OCI-LY3 (cell line): ENCODE data around the gene TTLL9.
"Not testable (repeated sequence)": the region's sequence is repeated elsewhere in the genome, so short reads cannot be mapped to it uniquely, and the experiment has no call there.

ENCODE experiments used
- H2AFZ ChIP-seq: fragments of 200-600, 300-600 bp; shearing (Covaris generic); 2 replicates; pipeline ENCODE4 v1.6.0; 2014; ENCODE audit warnings: antibody characterized with exemption, low read depth, low read length
- H3K27ac ChIP-seq: fragments of 200-600, 300-600 bp; sonication (generic); 2 replicates; pipeline ENCODE4 v1.5.1; 2014; ENCODE audit warnings: mild to moderate bottlenecking, low read length, moderate library complexity, mixed read lengths
- H3K27me3 ChIP-seq: fragments of 200-600, 300-600 bp; sonication (generic); 2 replicates; pipeline ENCODE4 v1.6.1; 2014; ENCODE audit warnings: low read depth, low read length, mixed read lengths
- H3K36me3 ChIP-seq: fragments of 200-600, 300-600 bp; sonication (generic); replicated peaks from 2 replicates; pipeline ENCODE3; 2014; ENCODE audit warnings: low read depth, low read length, mixed read lengths
- H3K4me1 ChIP-seq: fragments of 300-600, 200-600 bp; sonication (generic); 2 replicates; pipeline ENCODE4 v1.6.1; 2014; ENCODE audit warnings: low read length, mixed read lengths
- H3K4me2 ChIP-seq: fragments of 200-600, 300-600 bp; sonication (generic); 2 replicates; pipeline ENCODE4 v1.6.1; 2014; ENCODE audit warnings: low read length, mixed read lengths
- H3K4me3 ChIP-seq: fragments of 300-600, 200-600 bp; sonication (generic); 2 replicates; pipeline ENCODE4 v1.5.1; 2014; ENCODE audit warnings: antibody characterized with exemption, mild to moderate bottlenecking, low read length, moderate library complexity
- H3K79me2 ChIP-seq: fragments of 300-600, 200-600 bp; shearing (Covaris generic); 2 replicates; pipeline ENCODE4 v1.6.1; 2014; ENCODE audit warnings: mild to moderate bottlenecking, low read length, mixed read lengths
- H3K9ac ChIP-seq: fragments of 300-600, 200-600 bp; shearing (Covaris generic); 2 replicates; pipeline ENCODE4 v1.6.0; 2014; ENCODE audit warnings: mild to moderate bottlenecking, low read length, moderate library complexity
- H3K9me3 ChIP-seq: fragments of 200-600, 300-600 bp; shearing (Covaris generic); 2 replicates; pipeline ENCODE4 v1.6.1; 2014; ENCODE audit warnings: low read length, mixed read lengths; ENCODE audit not compliant: insufficient read depth
- H4K20me1 ChIP-seq: fragments of 200-600, 300-600 bp; sonication (generic); 2 replicates; pipeline ENCODE4 v1.6.1; 2016; ENCODE audit warnings: low read length, mixed read lengths; ENCODE audit not compliant: insufficient read depth
- EZH2phosphoT487 ChIP-seq: fragments of 200-600 bp; shearing (Covaris generic); IDR thresholded peaks from 2 replicates; pipeline ENCODE4 v1.6.1; 2018; ENCODE audit warnings: antibody characterized with exemption, mixed run types, low read depth
- TF ChIP-seq, protein P1 (sequence below): fragments of 200-600, 300-600 bp; sonication (generic); IDR thresholded peaks from 2 replicates; pipeline ENCODE4 v1.5.1; 2014; ENCODE audit warnings: antibody characterized with exemption, low read length, low read depth

Gene TTLL9

DNA sequence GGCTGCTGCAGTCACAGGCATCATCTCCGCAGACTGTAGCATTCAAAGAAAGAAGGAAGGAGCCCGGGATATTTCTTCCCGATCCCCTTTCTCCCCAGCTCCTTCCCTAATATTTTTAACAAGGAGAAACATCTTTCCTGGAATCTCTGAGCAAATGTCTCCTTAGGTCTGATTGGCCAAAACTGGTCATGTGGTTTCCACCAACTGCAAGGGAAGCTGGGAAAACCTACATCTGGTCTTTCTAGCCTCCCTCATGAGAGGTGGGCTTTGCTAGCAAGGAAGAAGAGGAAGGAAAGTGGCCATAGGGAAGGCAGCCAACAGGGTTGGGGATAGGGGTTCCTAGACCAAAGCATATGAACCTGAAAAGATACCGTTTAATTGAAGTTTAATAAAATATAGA lies 46.3 kb downstream of the TTLL9 start:
- no peak for TF ChIP-seq EZH2phosphoT487
- TF ChIP-seq, protein P1, sequence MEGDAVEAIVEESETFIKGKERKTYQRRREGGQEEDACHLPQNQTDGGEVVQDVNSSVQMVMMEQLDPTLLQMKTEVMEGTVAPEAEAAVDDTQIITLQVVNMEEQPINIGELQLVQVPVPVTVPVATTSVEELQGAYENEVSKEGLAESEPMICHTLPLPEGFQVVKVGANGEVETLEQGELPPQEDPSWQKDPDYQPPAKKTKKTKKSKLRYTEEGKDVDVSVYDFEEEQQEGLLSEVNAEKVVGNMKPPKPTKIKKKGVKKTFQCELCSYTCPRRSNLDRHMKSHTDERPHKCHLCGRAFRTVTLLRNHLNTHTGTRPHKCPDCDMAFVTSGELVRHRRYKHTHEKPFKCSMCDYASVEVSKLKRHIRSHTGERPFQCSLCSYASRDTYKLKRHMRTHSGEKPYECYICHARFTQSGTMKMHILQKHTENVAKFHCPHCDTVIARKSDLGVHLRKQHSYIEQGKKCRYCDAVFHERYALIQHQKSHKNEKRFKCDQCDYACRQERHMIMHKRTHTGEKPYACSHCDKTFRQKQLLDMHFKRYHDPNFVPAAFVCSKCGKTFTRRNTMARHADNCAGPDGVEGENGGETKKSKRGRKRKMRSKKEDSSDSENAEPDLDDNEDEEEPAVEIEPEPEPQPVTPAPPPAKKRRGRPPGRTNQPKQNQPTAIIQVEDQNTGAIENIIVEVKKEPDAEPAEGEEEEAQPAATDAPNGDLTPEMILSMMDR, result no peak
- H3K36me3 ChIP-seq, result no peaks in the 10 kb centered on the region
- no peaks in the 10 kb centered on the region for H3K79me2 ChIP-seq
- no peaks in the 10 kb centered on the region for H4K20me1 ChIP-seq
- no peak overlapping the region for H3K27ac ChIP-seq
- H2AFZ ChIP-seq, result no peak overlapping the region
- no peak overlapping the region for H3K4me2 ChIP-seq
- H3K4me1 ChIP-seq, result peaks cover 25% of the 10 kb centered on the region
- H3K4me3 ChIP-seq, result no peak overlapping the region
- no peaks in the 10 kb centered on the region for H3K27me3 ChIP-seq
- H3K9me3 ChIP-seq, result no peaks in the 10 kb centered on the region
- H3K9ac ChIP-seq, result no peak overlapping the region

DNA sequence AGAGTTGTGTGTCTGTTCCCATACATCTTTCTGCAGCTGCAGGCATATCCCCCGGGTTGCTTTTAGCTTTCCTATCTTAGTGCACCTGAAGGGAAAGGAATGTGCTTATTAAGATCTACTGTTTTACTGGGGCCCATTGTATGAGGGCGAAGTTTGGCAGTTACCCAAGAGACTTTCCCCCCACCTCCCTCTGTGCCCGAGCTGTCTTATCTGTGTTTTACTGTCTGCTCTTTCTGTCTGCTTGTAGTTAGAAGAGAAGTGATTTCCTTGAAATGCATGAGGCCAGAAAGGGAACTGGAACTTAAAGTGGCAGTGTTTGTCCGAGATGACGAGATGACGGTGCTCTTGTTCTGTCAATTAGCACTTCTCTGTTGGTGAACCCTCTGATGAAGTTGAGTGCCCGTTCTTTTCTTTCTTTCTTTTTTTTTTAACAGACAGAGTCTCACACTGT lies 47.6 kb downstream of the TTLL9 start:
- peak overlapping the region; percentile 68 for H2AFZ ChIP-seq
- H3K9me3 ChIP-seq, H4K20me1 ChIP-seq, H3K27me3 ChIP-seq, H3K36me3 ChIP-seq, H3K9ac ChIP-seq, H3K79me2 ChIP-seq: not testable (repeated sequence)
- peak overlapping the region; percentile 26 for H3K27ac ChIP-seq
- peak overlapping the region; percentile 39 for H3K4me3 ChIP-seq
- H3K4me1 ChIP-seq, result peaks cover 30% of the 10 kb centered on the region
- peak overlapping the region; percentile 64 for H3K4me2 ChIP-seq

DNA sequence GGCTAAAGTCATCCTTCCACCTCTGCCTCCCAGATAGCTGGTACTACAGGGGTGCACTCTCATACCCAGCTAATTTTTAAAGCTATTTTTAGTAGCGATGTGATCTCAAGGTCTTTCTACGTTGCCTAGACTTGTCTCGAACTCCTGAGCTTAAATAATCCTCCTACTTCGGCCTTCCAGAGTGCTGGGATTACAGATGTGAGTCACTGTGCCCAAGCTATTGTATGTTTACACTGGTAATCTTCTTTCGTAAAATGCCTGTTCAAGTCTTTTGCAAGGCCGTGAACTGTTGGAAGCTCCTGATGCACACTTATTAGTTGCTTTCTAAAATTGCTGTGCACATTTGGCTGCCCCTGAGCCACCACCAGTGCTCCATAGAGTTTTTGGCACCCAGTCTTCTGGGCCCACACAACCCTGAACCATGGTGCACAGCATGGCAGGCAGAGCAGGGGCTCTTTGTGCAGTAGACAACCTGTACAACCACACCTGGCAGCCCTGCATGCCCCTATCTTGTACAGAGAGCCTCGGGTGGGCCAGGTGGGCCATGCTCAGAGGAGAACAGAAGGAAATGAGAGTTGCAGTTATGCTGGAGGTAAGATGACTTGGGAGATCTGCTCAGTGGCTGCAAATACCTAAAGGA lies 48.2 kb downstream of the TTLL9 start:
- Histone ChIP-seq H3K9me3 (no peaks in the 10 kb centered on the region), H3K27ac (peak overlapping the region; percentile 26), H3K79me2 (no peaks in the 10 kb centered on the region), H2AFZ (peak overlapping the region; percentile 68), H3K4me1 (peaks cover 36% of the 10 kb centered on the region), H3K27me3 (no peaks in the 10 kb centered on the region), H3K4me3 (peak overlapping the region; percentile 39), H4K20me1 (no peaks in the 10 kb centered on the region), H3K36me3 (no peaks in the 10 kb centered on the region), H3K9ac (no peak overlapping the region), H3K4me2 (peak overlapping the region; percentile 64)
- TF ChIP-seq, protein P1, result no peak
- TF ChIP-seq EZH2phosphoT487, result no peak

DNA sequence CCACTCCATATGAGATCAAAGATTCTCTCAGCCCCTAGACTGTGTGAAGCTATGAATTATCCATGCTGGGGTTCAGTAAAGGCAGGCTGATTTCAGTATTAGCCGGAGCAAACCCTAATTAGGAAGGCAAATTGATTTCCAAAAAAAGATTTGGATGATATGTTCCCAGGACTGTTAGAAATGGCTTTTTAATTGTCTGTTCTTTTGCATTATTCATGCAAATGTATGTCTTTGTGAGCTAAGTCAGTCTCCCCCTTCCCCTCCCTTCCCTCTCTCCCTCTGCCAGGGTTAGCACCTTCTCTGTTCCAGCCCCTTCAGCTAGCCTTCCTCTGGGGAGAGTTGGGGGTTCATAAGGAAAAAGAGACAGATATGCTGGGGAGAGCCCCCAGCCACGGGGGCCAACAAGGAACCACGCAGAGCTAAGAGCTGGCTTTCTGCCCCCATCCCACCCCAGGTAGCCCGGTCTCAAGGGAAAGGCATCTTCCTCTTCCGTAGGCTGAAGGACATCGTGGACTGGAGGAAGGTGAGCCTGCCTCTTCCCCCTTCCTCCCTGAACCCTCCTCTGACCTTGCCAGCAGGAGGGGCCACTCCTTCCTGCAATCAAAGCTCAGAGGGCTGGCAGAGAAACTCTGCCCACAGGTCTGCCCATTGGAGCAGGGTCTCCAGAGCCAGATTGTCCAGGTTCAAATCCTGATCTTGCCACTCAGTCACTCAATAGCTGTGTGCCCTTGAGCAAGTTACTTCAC lies 49.1 kb downstream of the TTLL9 start:
- Histone ChIP-seq H3K4me2 (no peak overlapping the region), H3K4me3 (no peak overlapping the region), H2AFZ (no peak overlapping the region), H3K27me3 (no peaks in the 10 kb centered on the region), H3K27ac (no peak overlapping the region), H3K36me3 (no peaks in the 10 kb centered on the region), H3K9ac (no peak overlapping the region), H4K20me1 (no peaks in the 10 kb centered on the region), H3K4me1 (peaks cover 45% of the 10 kb centered on the region), H3K9me3 (no peaks in the 10 kb centered on the region), H3K79me2 (no peaks in the 10 kb centered on the region)
- TF ChIP-seq, protein P1, result no peak
- no peak for TF ChIP-seq EZH2phosphoT487
